Naive thymus-derived CD8-positive, alpha-beta T cell (primary cell): Measurements from ENCODE around the gene RPL15. TPM values are rescaled to one million over a fixed set of nuclear protein-coding genes. Genes with fewer than 3 reads are reported as not detected.
A peak's percentile ranks its signal among the peaks of the same experiment; 100 is the strongest.
"Not testable (repeated sequence)": the region's sequence is repeated elsewhere in the genome, so short reads cannot be mapped to it uniquely, and the experiment has no call there.

Experiments
- ATAC-seq, 2 donors: fragments of 150-1000 bp; cut with Tn5 transposase in 1 of 2; sonication (Bioruptor Pico), chemical (Tn5 transposase) in 1 of 2; 1 replicate in 1 of 2; 2 replicates in 1 of 2; pipeline ENCODE4 v1.10.0; 2021; ENCODE audit warnings: mild to moderate bottlenecking in 2 of 2, moderate library complexity in 2 of 2
- POLR2A ChIA-PET: fragments of 350-600 bp; sonication (Branson Sonifier 250); formaldehyde crosslinking; loops from one replicate; lab custom pipeline; 2021; ENCODE audit warnings: antibody characterized with exemption; lab: Charles Lee
- DNase-seq, 10 donors: peaks; one replicate each; pipeline versions ENCODE4 v3.0.0 to v3.0.0-alpha.2; 2020 to 2022
- H3K27ac Mint-ChIP-seq, 10 donors: one replicate each; pipeline ENCODE4 v1.8.0; 2020 to 2022; ENCODE audit warnings: mild to moderate bottlenecking in 10 of 10, mixed read lengths in 10 of 10, moderate library complexity in 4 of 10, inconsistent platforms in 1 of 10
- H3K27me3 Mint-ChIP-seq, 5 donors: one replicate each; pipeline ENCODE4 v1.8.0; 2021 to 2022; ENCODE audit warnings: mixed read lengths in 5 of 5
- H3K36me3 Mint-ChIP-seq, 3 donors: one replicate each; pipeline ENCODE4 v1.8.0; 2020 to 2022; ENCODE audit warnings: mixed read lengths in 3 of 3, mild to moderate bottlenecking in 2 of 3, inconsistent platforms in 1 of 3
- H3K4me1 Mint-ChIP-seq, 4 donors: one replicate each; pipeline ENCODE4 v1.8.0; 2021 to 2022; ENCODE audit warnings: mixed read lengths in 4 of 4
- H3K4me3 Mint-ChIP-seq, 10 donors: one replicate each; pipeline ENCODE4 v1.8.0; 2020 to 2022; ENCODE audit warnings: mild to moderate bottlenecking in 10 of 10, mixed read lengths in 10 of 10, moderate library complexity in 6 of 10, inconsistent platforms in 1 of 10
- H3K9me3 Mint-ChIP-seq, 9 donors: one replicate each; pipeline ENCODE4 v1.8.0; 2020 to 2022; ENCODE audit warnings: mixed read lengths in 9 of 9, mild to moderate bottlenecking in 3 of 9, inconsistent platforms in 1 of 9, moderate library complexity in 1 of 9
- polyA plus RNA-seq, 3 donors: library from polyadenylated mRNA; unstranded; fragments of 300-500 nt; fragmentation: Illumina TruSeq; gene quantifications; one replicate each; pipeline ENCODE4 v1.2.3, GENCODE V29; 2021
- total RNA-seq, 8 experiments: library from RNA in 2 of 8; stranded (reverse) in 2 of 8; gene quantifications; one replicate each; pipeline ENCODE4 v1.2.3 and lab custom pipeline; 2021 to 2026

The RPL15 gene
- total and polyA plus RNA-seq, 5 experiments from 2014 or later: 2,184 to 6,458 (median 5,952) TPM

DNA sequence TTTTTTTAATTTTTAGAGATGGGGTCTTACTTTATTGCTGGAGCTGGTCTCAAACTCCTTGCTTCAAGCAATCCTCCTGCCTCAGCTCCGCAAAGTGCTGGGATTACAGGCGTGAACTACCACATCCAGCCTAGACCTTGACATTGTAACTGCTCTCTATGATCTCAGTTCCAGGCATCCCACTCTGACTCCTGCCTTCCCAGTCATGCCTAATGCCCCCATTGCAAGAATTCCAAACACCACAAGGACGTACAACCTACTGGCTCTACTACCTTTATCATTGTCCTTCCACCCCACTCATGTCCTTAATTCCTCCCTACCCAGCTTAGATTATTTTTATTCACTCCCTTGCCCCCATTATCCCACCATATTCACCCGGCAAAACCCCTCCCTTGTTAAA lies 21.8 kb upstream of the RPL15 start:
- Mint-ChIP-seq H3K4me1 (peaks cover 4 to 16% (median 10%) of the 10 kb centered on the region in 4 donors), H3K36me3 (peaks cover 5 to 63% (median 11%) of the 10 kb centered on the region in 3 donors), H3K4me3 (no peak overlapping the region), H3K27ac (peak overlapping the region in 2 of 10 donors; percentile 13 to 27), H3K9me3 (no peaks in the 10 kb centered on the region), H3K27me3 (no peaks in the 10 kb centered on the region)
- POLR2A ChIA-PET: no interaction called here
- ATAC-seq (no peak), DNase-seq (no peak)

DNA sequence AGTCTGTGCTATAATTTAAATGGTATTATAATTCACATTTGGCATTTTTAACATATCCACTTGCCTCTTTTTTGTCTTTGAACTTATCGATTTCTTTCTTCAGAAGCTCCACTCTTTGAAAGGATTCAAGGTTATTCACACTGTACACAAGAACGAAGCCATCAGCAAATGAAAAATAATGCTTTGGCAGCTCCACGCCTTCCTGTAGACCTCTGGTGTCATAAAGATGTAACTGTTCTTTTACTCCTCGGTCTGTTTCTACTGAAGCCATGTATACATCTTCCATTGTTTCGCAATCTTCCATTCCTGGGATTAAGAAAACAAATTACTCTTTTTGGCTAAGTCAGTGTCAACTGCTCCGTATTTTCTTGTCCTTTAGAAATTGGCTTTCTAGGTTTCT lies 16.2 kb upstream of the RPL15 start:
- H3K36me3 Mint-ChIP-seq: peaks cover 5 to 74% (median 35%) of the 10 kb centered on the region in 3 donors
- no peak for DNase-seq

DNA sequence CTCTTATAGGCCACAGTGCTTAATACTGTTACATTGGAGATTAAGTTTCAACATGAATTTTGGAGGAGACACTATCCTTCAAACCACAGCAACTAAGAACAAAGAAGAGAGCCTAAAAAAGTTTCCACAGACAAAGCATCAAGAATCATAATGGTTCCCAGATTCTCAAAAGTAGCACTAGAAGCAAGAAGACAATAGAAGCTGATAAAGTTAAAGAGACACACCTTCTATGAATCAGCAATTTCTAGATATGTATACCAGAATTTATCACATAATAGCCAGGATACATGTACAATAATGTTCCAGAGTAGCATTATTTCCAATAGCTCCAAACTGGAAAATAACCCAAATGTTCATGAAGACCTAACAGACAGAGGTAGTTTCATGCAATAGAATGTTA lies 12.4 kb upstream of the RPL15 start:
- Mint-ChIP-seq H3K4me1 (peaks cover 0 to 2% (median under 1%) of the 10 kb centered on the region in 4 donors), H3K27ac (peak overlapping the region in 1 of 10 donors; percentile 8), H3K4me3 (no peak overlapping the region), H3K27me3 (no peaks in the 10 kb centered on the region), H3K36me3 (peaks cover 0 to 67% (median 33%) of the 10 kb centered on the region in 3 donors), H3K9me3 (no peaks in the 10 kb centered on the region)
- DNase-seq (no peak), ATAC-seq (no peak)
- POLR2A ChIA-PET: no interaction called here

More for the DNA sequence above, 16.2 kb upstream of the RPL15 start:
- Mint-ChIP-seq H3K27me3 (no peaks in the 10 kb centered on the region), H3K27ac (no peak overlapping the region), H3K4me3 (no peak overlapping the region), H3K4me1 (peaks cover 0 to 4% (median 1%) of the 10 kb centered on the region in 4 donors), H3K9me3 (no peaks in the 10 kb centered on the region)
- ATAC-seq: no peak
- POLR2A ChIA-PET: interaction anchor here (0.7 to 1.0 kb wide), 2 partner anchors 16 to 126 kb away, joined by 3 to 5 read pairs; partner anchors contain the start of genes NKIRAS1 and RPL15

DNA sequence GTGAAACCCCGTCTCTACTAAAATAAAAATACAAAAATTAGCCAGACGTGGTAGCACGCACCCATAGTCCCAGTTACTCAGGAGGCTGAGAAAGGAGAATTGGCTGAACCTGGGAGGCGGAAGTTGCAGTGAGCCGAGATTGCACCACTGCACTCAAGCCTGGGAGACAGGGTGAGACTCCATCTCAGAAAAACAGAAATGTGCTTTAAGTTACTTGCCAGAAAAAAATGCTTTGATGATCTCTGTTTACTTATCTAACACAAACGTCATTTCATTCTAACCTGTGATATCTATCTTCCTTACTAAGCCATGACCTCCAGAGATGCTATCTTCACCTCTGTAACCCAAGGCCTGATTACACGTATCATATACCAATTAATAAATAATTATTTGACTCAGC lies 7.6 kb upstream of the RPL15 start:
- ATAC-seq (no peak), DNase-seq (no peak)
- no peak overlapping the region for H3K4me3 Mint-ChIP-seq
- peaks cover 0 to 7% (median 2%) of the 10 kb centered on the region in 4 donors for H3K4me1 Mint-ChIP-seq
- H3K27ac Mint-ChIP-seq: no peak overlapping the region
- H3K9me3 Mint-ChIP-seq: no peaks in the 10 kb centered on the region
- H3K27me3 Mint-ChIP-seq: no peaks in the 10 kb centered on the region
- peaks cover 0 to 44% (median 15%) of the 10 kb centered on the region in 3 donors for H3K36me3 Mint-ChIP-seq
- POLR2A ChIA-PET: interaction anchor here (1.0 kb wide), 1 partner anchor 8 kb away, joined by 3 read pairs; the partner anchor contains the start of genes NKIRAS1 and RPL15

DNA sequence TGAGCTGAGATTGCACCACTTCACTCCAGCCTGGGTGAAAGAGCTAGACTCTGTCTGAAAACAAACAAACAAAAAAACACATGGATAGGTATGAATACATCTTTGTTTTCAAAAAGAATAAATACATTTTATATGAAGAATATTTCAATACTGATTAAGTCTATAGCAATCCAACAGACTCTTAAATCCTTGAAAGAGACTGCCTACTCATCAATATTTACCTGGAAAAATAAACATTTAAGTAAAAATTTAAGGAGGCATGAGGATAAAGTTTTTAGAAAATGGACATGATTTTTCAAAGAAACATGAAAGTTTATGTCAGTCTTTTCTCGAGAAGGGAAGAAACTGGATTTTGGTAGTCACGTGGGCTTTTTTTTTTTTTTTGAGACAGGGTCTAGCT lies 5.5 kb upstream of the RPL15 start:
- peaks cover 0 to 33% (median 6%) of the 10 kb centered on the region in 3 donors for H3K36me3 Mint-ChIP-seq
- H3K4me3 Mint-ChIP-seq: no peak overlapping the region
- DNase-seq (no peak), ATAC-seq (no peak)
- no peak overlapping the region for H3K27ac Mint-ChIP-seq
- H3K9me3 Mint-ChIP-seq: no peaks in the 10 kb centered on the region
- H3K4me1 Mint-ChIP-seq: peaks cover 8 to 23% (median 18%) of the 10 kb centered on the region in 4 donors
- POLR2A ChIA-PET: no interaction called here
- H3K27me3 Mint-ChIP-seq: no peaks in the 10 kb centered on the region

DNA sequence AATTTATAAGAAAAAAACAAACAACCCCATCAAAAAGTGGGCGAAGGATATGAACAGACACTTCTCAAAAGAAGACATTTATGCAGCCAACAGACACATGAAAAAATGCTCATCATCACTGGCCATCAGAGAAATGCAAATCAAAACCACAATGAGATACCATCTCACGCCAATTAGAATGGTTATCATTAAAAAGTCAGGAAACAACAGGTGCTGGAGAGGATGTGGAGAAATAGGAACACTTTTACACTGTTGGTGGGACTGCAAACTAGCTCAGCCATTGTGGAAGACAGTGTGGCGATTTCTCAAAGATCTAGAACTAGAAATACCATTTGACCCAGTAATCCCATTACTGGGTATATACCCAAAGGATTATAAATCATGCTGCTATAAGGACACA lies 4.6 kb upstream of the RPL15 start:
- H3K4me3 Mint-ChIP-seq, POLR2A ChIA-PET: not testable (repeated sequence)

DNA sequence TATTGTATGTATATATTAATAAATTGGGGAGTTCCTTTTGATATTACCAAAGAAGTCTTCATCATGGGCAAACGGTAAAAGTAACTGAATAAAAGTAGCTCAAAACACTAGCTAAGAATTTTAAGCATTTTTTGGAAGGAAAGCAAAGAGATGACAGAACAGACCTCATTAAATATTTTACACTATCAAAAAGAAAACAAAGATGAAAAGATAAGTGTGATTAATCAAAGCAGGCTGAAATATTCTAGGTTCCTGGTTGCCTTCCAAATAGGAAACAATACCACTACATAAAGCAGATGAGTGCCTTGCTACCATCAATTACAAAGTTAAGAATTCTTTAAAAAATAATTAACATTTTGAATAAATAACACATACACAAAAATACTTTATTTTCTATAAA lies 3.8 kb upstream of the RPL15 start:
- H3K27ac Mint-ChIP-seq: no peak overlapping the region
- H3K36me3 Mint-ChIP-seq: peaks cover 7 to 33% (median 10%) of the 10 kb centered on the region in 3 donors
- H3K9me3 Mint-ChIP-seq: no peaks in the 10 kb centered on the region
- no peak for ATAC-seq
- peaks cover 18 to 31% (median 28%) of the 10 kb centered on the region in 4 donors for H3K4me1 Mint-ChIP-seq
- POLR2A ChIA-PET: interaction anchor here (1.1 kb wide), 1 partner anchor 16 kb away, joined by 6 read pairs; no protein-coding TSS in a partner anchor
- no peak overlapping the region for H3K4me3 Mint-ChIP-seq
- DNase-seq: no peak
- no peaks in the 10 kb centered on the region for H3K27me3 Mint-ChIP-seq

More for the DNA sequence above, 4.6 kb upstream of the RPL15 start:
- Mint-ChIP-seq H3K4me1 (peaks cover 12 to 25% (median 21%) of the 10 kb centered on the region in 4 donors), H3K36me3 (peaks cover 0 to 30% (median 6%) of the 10 kb centered on the region in 3 donors)
- DNase-seq, H3K27ac Mint-ChIP-seq, ATAC-seq, H3K27me3 Mint-ChIP-seq, H3K9me3 Mint-ChIP-seq: not testable (repeated sequence)

DNA sequence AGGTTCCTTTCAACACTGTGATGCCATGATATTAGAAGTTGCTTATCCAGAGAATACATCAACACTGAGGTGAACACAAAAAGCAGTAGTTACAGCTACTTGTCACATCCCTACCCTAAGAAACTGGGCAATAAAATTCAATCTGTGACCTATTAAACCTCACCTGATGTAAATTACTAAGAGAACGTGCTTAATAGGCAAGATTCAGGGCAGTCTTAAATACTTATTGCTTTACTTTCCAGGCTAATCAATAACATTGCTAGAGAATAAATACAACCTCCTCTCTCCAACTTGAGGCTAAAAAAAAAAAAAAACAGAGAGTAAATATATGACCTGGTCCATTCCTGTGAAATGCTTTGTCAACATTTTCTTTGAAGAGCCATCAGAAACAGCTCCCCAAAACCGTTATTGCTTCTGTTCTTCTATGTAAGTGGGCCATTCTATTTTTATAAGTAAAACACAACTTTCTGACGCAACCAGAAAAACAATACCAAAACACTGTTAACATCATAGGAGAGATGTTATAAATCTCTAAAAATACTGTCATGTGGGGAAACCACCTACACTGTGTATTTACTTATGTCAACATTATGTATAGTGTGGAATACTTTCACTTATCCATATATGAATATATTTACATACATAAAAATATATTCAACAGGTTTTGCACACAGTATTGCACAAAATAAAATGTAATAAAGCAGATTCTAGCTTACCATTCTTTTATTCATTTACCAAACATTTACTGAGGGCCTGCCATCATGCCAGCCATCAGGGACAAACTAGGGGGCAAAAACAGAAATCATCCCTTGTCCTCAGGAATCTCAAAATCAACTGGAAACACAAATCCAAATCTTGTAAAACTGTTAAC lies 2.8 kb upstream of the RPL15 start:
- H3K27ac Mint-ChIP-seq: peak overlapping the region in 1 of 10 donors; percentile 4
- no peaks in the 10 kb centered on the region for H3K9me3 Mint-ChIP-seq
- ATAC-seq (no peak), DNase-seq (no peak)
- peaks cover 10 to 35% (median 11%) of the 10 kb centered on the region in 3 donors for H3K36me3 Mint-ChIP-seq
- H3K4me1 Mint-ChIP-seq: peaks cover 25 to 40% (median 37%) of the 10 kb centered on the region in 4 donors
- H3K4me3 Mint-ChIP-seq: peak overlapping the region in 1 of 10 donors; percentile 24
- POLR2A ChIA-PET: interaction anchor here (1.1 kb wide), 1 partner anchor 16 kb away, joined by 6 read pairs; no protein-coding TSS in a partner anchor
- no peaks in the 10 kb centered on the region for H3K27me3 Mint-ChIP-seq

DNA sequence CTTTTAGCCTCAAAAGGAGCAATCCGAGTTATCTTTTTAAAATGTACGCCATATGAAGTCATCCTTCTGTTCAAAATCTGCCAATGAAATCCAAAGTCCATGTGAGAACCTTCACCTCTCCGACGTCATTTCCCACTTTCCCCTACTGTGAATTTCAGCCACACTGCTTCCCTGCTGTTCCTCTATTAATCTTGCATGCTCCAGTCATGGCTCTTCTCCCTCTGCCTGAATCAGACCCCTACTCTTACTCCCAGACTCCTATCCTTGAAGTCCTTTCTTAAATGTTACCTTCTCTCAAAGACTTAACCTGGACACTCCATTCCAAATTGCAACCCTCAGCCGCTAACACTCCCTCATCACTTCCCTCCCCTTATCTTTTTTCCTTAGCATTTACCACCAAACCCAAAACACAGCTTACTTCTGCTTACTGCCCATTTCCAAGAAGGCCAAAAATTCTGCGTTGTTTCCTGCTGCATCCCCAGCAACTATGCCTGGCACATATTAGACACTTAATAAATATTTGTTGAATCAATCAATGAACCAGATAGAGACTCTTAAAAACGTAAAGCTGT lies 1.3 kb upstream of the RPL15 start:
- Mint-ChIP-seq H3K27me3 (no peaks in the 10 kb centered on the region), H3K4me3 (peak overlapping the region; percentile 95 to 99 (median 98)), H3K9me3 (no peaks in the 10 kb centered on the region), H3K36me3 (peaks cover 10 to 38% (median 11%) of the 10 kb centered on the region in 3 donors), H3K27ac (peak overlapping the region in 9 of 10 donors; percentile 53 to 99 (median 98)), H3K4me1 (peaks cover 28 to 56% (median 50%) of the 10 kb centered on the region in 4 donors)
- DNase-seq: no peak
- POLR2A ChIA-PET: interaction anchor here (1.1 to 4.2 kb wide), 5 partner anchors 10 to 108 kb away, joined by 6 to 105 read pairs (median 7); partner anchors contain the start of gene NR1D2
- ATAC-seq: no peak

DNA sequence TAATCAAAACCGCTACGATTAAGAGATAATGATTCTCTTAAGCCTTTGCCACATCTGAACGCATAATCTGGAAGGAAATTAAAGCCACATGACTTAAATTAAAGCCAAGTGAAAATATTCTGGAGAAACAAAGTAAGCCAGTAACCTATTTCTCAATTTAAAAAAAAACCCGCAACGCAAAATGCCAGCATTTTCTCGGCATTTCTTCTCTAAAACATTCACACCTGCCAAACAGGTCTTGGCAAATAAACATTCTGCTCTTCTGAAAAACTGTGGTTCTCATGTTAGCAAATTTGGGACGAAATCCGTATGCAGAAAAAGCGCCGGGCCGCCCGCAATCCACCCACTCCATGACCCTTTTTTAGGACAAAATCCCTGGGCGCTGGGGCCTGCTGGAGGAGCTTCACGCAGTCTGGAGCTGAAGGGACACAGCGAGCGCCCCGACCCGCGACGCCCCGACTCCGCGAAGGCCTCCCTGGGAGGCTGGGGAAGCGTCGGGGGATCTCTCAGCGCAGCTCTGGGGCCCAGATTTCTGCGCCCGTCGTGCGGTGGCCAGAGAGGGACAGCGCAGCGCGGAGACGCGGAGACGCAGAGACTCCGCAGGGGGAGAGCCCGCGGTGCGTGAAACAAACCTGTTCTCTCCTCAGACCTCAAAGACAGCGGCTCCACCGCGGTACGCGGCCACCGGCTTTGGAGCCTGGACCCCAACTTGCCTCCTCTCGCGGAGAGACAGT lies 613 bp upstream of the RPL15 start:
- POLR2A ChIA-PET: interaction anchor here (0.7 to 4.2 kb wide), 23 partner anchors 7 to 1867 kb away, joined by 3 to 105 read pairs (median 4); partner anchors contain the start of genes NGLY1 and NR1D2
- Mint-ChIP-seq H3K4me3 (peak overlapping the region; percentile 95 to 99 (median 98)), H3K9me3 (no peaks in the 10 kb centered on the region), H3K27me3 (no peaks in the 10 kb centered on the region), H3K27ac (peak overlapping the region; percentile 96 to 99 (median 98)), H3K36me3 (peaks cover 9 to 43% (median 11%) of the 10 kb centered on the region in 3 donors), H3K4me1 (peaks cover 29 to 59% (median 50%) of the 10 kb centered on the region in 4 donors)
- ATAC-seq (peak; percentile 40 to 51), DNase-seq (no peak)

DNA sequence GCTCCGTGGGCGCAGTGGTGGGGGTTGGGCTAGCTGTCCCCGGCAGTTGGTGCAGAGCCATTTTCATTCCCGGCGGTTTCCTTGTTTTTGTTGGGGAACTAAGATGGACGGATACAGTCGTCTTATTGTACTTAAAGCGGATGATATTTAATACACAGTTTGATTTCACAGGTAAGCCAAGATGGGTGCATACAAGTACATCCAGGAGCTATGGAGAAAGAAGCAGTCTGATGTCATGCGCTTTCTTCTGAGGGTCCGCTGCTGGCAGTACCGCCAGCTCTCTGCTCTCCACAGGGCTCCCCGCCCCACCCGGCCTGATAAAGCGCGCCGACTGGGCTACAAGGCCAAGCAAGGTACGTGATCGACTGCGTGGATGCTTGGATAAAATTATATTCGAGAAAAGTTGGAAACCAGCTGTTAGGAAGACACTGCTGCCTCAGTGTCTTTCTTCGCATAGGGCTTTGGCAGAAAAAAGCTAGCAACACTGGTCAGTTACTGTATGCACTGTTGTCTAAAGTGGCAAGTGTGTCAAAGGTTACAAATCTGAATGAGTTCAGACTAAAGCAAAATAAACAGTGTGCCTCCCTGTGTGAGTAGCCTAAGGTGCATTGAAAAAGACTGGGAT lies 859 bp downstream of the RPL15 start:
- DNase-seq: not testable (repeated sequence)

More for the DNA sequence above, 859 bp downstream of the RPL15 start:
- POLR2A ChIA-PET: interaction anchor here (0.8 to 4.2 kb wide), 17 partner anchors 9 to 1865 kb away, joined by 3 to 105 read pairs (median 4); partner anchors contain the start of genes NGLY1 and NR1D2
- H3K27me3 Mint-ChIP-seq, ATAC-seq, H3K9me3 Mint-ChIP-seq: not testable (repeated sequence)
- peak overlapping the region; percentile 96 to 99 (median 98) for H3K27ac Mint-ChIP-seq
- H3K4me1 Mint-ChIP-seq: peaks cover 30 to 61% (median 49%) of the 10 kb centered on the region in 4 donors
- peaks cover 9 to 56% (median 11%) of the 10 kb centered on the region in 3 donors for H3K36me3 Mint-ChIP-seq
- peak overlapping the region; percentile 95 to 99 (median 98) for H3K4me3 Mint-ChIP-seq
